ENCODE data around the gene ADAMTSL1.

The ADAMTSL1 gene

DNA sequence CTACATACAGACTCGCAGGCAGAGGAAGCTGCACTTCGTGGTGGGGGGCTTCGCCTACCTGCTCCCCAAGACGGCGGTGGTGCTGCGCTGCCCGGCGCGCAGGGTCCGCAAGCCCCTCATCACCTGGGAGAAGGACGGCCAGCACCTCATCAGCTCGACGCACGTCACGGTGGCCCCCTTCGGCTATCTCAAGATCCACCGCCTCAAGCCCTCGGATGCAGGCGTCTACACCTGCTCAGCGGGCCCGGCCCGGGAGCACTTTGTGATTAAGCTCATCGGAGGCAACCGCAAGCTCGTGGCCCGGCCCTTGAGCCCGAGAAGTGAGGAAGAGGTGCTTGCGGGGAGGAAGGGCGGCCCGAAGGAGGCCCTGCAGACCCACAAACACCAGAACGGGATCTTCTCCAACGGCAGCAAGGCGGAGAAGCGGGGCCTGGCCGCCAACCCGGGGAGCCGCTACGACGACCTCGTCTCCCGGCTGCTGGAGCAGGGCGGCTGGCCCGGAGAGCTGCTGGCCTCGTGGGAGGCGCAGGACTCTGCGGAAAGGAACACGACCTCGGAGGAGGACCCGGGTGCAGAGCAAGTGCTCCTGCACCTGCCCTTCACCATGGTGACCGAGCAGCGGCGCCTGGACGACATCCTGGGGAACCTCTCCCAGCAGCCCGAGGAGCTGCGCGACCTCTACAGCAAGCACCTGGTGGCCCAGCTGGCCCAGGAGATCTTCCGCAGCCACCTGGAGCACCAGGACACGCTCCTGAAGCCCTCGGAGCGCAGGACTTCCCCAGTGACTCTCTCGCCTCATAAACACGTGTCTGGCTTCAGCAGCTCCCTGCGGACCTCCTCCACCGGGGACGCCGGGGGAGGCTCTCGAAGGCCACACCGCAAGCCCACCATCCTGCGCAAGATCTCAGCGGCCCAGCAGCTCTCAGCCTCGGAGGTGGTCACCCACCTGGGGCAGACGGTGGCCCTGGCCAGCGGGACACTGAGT, 303.2 kb downstream of the ADAMTSL1 start:
- no peak for DNase-seq (ENCODE audit: low read depth)

DNA sequence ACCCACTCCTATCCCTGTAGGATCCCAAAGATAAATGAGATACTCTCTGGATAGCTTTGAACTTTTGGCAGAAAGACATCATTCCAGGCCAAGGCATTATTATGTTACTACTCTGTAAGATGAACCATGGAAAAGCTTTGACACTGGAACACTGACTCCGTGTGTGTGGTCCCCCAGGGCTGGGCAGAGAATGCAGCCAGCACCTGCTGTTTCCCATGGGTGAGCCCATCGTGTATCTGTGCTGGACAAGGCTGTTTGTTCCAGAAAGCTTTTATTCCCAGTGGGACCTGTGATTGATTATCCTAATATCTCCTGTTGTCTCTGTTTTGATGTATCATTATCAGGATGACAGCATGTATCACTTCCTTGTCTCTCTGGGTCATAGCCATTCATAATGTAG, 304.2 kb downstream of the ADAMTSL1 start:
- DNase-seq (ENCODE audit: low read depth) = no peak

DNA sequence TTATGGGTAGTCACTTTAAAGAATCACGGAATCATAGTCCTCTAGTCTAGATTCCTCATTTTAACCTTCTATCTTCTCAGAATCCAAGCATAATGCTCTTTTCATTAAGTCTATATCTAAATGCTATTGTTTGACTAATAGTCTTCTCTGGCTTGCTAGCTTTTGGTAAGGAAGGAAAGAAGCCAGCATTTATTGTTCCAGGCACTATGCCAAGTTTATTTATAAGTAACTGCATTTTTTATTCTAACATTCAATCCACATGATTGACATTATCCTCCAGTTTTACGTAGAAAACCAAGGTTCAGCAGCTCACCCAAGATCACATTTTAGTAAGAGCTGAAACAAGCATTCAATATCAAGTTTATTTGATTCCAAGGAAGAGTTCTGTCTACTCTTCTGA, 304.9 kb downstream of the ADAMTSL1 start:
- no peak for DNase-seq (ENCODE audit: low read depth)

DNA sequence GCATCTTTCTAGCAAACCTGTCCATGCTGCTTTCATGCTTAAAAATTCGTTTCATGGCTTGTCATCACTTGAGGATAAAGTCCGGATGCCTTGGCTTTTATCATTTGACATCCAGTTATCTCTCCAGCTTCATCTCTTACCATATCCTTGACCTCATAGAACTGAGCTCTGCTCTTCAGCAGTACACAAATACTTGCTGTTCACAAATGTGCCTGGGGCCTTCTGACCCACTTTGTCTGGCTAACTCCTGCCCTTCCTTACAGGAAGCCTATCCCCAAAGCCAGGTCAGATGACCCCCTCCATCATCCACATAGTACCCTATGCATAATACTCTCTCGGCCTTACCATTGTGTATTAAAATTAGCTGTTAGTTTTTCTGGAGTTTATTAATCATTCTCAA, 310.0 kb downstream of the ADAMTSL1 start:
- no peak for DNase-seq (ENCODE audit: low read depth)

DNA sequence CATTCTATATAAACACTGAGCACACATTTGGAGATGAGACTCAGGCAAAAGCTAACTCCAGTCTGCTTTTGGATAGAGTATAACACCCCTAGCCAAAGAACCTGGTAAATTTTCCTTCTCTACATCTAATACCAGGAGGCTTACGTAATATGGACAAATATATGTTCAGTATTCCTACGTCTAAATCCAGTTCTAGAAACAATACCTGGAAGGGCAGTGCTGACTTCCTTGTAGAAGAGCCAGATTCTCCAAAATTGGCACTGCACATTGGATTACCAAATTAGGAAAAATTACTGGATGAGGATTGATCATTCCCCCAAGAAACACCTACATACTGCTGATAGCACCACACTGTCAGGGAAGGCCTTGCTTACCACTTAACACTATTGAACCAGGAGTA, 311.7 kb downstream of the ADAMTSL1 start:
- DNase-seq (ENCODE audit: low read depth) = no peak

DNA sequence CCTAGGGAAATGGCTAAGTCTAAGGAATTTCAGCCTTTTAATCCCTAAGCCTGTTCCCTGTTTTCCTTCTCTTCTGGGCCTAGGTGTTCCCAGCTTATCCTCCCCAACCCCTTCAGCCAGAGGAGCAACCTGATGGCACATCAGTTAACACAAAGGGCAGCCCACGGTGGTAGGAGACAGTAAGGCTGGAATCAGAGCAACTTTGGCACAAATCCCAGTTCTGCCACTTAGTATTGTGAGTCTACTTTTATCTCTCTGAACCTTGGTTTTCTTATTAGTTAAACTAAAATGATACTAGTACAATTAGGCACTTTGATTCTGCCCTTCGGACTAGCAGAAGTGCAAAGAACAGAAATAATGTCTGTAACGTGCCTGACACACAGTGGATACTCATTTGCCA, 312.2 kb downstream of the ADAMTSL1 start:
- DNase-seq (ENCODE audit: low read depth) = no peak

DNA sequence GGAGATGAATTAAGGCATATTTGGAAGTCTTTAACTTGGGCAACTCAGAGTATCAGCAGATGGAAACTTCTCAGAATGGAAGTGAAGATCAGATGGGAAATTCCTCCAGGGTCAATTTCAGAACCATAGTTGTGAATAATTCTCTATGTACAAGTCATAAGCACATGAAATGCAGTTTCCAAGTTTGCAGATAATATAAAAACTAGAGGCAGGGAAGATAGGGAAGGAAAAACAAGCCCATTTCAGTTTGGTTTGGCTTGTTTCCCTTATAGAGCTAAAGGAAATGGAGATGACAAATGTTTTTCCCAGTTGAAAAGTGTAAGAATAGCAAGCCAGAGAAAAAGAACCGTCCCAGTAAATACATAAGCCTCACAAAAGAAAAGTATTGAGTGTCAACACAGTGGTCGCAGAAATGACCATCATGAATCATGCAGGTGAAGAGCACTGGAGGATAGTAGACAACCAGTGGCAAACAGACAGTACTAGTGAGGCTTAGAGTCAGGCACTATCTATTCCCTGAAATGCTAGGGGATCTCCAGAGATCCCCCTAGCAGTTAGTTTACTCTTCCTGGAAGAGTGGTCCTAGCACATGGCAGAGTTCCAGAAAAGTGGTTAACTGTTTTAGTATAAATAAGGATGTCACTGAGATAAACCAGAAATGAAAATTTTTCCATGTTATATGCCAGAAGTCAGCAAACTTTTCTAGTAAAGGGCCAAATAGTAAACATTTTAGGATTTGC, 313.1 kb downstream of the ADAMTSL1 start:
- no peak for DNase-seq (ENCODE audit: low read depth)

DNA sequence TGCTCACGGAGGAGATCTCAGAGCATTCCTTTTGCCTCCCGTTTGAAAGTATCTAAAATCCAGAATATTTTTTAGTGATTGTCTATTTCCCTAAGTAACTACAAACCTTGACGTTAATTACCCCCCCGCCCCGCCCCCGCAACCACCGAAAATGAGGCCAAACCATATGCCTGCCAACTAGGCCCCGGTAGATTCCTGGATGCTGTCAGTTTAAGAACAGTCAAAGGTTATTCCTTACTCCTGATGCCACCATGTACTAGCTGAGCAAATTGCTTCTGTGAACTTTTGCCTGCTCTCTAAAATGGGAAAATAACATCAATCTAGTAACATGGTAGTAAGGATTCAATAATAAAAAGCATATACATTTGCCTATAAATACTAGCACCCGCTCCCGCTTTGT, 314.3 kb downstream of the ADAMTSL1 start:
- no peak for DNase-seq (ENCODE audit: low read depth)

DNA sequence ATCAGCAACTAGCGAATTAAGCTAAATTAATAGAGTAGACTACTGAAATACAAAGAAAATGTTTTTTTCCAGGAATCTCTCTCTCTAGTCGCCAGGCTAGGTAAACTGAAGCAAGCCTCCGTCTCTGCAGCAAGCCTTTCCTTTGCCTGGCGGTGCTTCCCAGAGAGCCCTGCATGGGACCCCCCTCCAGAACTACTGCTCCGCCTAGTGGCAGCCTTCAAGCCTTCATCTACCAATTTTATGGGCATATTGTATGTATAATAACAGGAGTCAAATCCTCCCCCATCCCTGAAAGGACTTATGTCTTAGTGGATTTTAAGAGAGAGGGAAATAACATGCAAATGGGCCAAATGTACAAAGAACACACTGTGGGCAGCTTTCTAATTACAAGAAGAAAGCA, 317.1 kb downstream of the ADAMTSL1 start:
- DNase-seq (ENCODE audit: low read depth) = no peak

DNA sequence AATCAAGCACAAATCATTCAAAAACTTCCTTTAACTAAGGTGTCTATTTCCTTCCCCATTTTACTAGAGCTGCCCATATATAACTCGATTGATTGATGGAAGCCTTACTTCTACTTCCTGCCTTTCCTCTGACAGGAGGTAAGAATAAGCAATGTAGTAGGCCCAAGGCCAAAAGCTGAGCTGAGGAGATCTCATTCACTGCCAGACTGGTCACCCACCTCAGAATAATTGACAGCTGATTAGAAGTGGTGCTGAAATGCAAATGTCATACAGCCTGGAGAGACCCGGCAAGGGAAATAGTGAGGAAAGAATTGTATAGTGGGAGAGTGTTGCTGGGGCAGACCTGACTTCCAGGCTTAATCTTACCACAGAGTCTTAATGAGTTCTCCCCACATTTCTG, 319.2 kb downstream of the ADAMTSL1 start:
- no peak for DNase-seq (ENCODE audit: low read depth)

DNA sequence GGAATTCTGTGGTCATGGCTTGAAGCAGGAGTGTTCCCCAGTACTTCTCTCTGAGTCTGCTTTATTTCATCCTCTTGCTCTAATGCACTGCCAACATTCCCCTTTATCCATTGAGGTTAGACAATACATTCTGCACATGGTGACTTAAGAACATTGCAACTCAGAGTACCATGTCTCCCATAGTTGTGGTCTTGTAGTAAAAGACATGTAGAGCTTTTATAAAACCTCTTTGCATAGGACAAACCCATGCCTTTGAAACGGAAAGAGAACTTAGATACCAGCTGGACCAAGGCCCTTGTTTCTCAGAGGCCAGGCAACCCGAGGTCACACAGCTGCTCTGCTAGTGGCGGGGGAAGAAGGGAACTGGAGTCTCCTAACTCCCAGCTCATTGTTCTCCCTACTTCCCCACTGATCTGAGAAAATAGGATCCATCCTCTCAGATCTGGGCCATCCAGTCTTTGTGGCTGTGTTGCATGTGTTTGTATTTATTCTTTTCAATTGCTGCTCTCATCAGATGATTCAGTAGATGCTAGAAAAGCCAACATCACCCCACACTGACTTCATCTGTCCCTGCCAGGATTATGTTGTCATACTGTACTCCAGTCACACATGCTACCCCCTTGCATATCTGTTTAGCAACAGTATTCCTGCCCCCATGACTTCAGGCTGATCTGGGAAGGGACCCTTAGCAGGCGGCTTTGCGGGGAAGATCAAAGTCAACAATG, 322.2 kb downstream of the ADAMTSL1 start:
- no peak for DNase-seq (ENCODE audit: low read depth)

DNA sequence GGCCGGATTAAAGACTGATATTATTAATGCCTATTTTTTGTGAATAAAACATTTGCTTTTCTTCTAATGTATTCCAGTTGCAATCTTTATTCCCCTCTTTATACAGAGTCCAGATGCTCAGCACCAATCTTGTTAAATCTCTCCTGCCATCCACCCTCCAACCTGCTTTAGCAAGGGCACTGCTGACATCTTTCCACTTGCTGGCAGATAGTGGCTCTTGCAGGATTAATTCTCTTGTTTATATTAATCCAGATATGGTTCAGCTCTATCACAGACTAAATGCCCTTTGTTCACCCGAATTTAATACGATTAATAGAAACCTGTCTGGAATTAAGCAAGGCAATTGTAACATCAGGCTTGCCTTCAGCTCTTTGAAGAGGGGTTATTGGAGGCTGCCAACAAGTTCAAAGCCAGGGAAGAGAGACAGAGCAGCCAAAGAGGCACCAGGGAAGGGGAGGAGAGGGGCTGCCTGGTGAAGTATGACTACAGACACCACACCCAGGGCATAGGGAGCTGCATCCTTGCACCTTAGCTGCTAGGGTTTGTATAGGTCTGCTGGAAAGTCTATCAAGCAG, 322.8 kb downstream of the ADAMTSL1 start:
- DNase-seq (ENCODE audit: low read depth) = no peak

DNA sequence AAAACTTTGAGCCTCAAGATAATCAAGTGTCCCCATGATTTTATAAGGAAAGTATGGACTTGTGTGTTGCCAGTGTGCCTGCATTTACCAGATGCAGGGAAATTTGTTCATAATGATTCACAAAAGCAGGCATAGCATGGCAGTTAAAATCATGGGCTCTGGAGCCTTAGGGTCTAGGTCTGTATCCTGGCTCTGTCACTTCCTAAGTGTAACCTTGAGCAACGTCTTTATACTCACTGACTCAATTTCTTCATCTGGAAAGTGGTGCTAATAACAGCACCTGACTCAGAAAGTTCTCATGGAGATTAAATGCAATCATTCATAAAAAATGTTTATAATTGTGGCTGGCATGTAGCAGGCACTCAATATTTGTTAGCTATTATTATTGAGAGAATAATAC, 324.2 kb downstream of the ADAMTSL1 start:
- DNase-seq (ENCODE audit: low read depth) = no peak

DNA sequence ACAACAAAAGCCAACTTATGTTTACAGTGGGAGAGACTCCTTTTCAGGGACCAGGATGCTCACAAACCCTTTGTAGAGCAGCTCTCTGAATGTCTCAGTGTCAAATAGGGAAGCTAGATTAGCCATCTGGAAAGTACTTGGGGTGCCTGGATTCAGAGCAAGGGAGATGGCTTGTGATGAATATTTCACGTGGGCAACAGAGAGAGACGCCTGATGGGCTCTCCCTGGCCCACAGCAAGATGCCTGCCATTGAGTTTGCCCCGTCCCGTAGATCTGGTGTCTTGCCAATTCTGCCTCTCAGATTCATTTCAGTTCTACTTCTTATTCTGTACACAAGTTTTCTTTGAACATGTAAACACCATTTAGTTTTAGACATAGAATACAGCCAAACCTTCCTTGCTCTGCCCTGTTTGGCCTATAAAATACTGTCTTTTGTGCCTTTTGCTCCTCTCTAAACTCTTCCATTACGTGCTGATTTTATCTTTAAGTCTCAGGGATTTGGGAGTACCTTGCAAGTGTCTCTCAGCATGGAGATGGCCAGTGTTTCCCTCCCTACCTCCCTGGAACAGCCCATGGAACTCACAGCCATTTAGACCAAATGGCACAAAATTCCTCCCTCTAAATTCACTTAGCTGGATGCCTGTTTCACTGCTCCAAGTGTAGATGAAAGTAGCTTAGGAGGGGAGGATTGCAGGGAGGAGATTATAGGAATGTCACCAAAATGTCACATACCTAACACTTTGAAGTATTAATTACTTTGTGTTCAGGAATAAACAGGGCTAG, 324.7 kb downstream of the ADAMTSL1 start:
- no peak for DNase-seq (ENCODE audit: low read depth)

DNA sequence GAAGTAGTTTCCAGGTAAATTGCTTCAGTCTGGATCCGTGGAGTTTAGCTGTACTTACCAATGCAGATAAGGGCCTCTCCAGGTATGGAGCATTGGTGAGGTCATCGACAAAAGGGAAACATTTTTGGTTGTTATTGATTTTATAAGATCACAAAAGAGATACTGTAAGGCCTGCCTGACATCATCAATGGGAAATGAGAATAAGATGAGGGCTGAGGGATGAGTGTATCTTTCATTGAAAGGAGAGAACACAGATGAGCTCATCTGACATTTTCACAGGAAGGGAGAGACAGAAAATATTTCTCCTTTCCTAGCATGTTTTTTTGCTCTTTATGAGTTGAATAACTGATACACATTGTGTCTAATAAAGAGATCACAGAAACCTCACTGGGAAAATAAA, 325.5 kb downstream of the ADAMTSL1 start:
- DNase-seq (ENCODE audit: low read depth) = no peak

DNA sequence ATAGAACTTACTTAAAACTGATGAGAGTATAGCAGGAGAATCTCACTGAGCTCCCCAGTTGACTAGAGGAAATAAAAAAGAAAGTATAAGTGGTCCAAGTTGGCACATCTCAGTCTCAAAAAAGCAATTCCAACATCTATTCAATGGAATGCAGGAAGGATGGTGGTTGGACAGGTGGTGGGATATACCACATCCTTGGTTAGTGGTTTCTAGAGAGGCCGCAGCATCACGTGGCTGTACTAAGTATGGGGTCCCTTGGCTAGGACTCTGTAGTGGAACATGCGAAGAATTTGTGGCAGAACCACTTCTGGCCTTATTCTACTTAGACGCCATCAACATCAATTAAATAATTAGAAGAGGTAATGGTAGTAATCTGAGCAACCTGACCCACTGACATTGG, 326.6 kb downstream of the ADAMTSL1 start:
- DNase-seq (ENCODE audit: low read depth) = no peak

DNA sequence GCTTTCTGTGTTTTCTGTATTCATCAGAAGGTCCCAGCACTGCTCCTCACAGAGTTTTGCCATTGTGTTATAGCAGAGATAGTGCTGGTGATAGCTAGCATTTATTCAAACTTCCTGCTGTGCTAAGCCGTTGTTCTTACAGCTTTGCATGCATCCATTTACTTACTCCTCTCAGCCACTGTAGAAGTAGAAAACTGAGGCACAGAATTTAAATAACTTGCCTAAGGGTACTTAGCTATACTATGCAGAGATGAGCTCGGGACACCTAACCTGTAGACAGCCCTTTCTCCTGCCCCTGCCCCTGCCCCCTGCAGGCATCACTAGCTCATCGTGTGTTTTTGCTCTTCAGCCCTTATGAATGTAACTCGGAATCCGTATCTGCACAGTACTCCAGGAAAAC, 331.4 kb downstream of the ADAMTSL1 start:
- DNase-seq (ENCODE audit: low read depth) = no peak

DNA sequence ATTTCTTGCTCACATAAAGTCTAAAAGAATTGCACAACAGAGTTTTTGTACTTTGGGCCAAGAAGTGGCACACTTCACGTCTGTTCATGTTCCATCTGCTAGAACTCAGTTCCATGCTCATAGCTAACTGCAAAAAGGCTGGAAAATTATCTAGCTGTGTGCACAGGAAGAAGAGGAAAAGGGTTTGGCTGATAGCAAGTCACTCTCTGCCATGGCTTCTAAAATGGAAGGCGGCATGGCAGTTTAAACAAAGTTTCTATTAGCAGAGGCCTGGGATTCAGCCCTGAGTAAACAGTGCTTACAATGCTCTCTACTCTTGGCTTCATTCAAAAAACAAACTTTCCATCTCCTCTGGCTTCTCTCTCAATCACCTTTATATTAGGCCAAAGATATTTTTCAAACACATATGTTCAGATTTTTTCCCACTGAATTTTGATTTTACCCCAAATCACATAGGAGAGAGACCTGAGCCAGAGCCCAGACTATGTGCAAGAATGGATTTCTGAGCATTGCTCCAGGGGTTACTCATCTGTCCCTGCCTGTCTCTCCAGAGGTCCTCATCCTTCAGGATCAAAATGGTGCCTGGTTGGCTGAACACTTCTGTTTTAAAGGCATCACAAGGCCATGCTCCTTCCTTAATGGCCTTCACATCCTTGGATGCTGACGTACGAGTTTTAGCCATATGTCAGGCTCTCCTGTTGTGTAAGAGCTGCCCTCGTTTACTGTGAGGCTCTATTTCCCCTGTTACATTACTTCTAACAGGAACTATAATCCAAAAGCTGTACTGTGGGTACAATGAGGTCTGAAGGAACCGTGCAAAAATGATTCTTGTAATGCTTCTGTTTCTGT, 332.5 kb downstream of the ADAMTSL1 start:
- DNase-seq (ENCODE audit: low read depth) = no peak

DNA sequence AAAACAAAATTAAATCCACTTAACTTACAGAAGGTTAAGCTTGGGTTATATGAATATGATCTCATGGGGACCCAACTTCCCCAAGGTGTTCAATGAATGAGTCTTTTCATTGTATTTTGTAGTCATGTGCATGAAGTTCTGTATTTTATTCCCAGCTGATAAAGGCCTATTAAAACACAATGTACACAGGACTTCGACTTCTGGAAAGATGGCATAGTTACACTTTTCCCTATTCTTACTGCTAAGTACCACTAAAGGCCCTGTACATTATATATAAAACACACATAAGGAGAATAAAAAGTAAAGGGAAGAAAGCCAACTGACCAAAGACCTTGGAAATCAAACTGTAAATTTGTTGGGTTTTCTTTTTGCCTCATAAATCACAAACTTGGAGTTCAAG, 336.6 kb downstream of the ADAMTSL1 start:
- DNase-seq (ENCODE audit: low read depth) = no peak

DNA sequence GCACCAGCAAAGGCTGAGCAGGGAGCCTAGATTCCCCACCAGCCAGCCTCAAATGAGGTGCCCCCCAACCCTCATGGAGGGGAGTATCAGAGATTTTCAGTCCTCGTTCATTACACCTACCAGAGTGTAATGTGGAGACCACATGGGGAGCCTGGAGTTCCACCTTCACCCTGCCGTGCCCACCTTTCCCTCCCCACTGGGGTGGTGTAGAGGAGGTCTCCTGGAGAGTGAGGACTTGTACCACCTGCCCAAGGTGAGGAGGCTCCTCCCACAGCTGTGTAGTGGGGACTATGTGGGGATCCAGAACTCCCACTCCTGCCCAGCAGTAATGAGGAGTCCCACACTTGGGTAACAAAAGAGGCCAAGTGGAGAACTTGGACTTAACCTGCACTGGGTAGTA, 337.2 kb downstream of the ADAMTSL1 start:
- no peak for DNase-seq (ENCODE audit: low read depth)

DNA sequence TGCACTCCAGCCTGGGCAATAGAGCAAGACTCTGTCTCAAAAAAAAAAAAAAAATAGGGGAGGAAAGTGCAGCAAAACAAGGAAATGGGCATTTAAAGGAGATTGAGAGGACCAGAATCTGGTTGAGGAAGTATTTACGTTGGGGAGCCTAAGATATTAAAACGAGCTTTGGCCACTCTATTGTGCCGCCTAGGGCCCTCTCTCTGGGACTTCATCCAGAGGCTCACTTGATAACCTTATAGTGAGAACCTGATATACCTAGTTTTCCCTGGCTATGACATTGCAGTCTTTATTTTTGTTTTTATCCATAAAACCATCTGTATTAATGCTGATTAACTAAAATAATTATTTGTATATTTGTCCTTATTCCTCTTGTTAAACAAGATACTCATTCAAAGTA, 345.5 kb downstream of the ADAMTSL1 start:
- DNase-seq (ENCODE audit: low read depth) = no peak

Measured in activated T-helper 9 cell treated with anti-CD3 and anti-CD28 coated beads, Interleukin-2, amount 50 U/mL, for 16 hours (primary cell).